ENCODE data around the gene SMARCC1.

SMARCC1 gene

DNA sequence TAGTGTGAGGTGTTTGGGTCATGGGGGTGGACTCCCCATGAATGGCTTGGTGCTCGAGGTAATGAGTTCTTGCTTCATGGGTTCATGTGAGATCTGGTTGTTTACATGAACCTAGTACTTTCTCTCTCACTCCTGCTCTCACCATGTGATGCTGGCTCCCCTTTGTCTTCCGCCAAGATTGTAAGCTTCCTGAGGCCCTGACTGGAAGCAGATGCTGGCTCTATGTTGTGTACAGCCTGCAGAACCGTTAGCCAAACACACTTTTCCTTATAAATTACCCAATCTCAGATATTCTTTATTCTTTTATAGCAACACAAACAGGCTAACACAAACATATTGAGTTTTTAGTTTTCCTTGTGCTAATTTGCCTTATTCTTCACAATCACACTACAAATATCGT is 199.9 kb downstream of the SMARCC1 start:
- no peak for DNase-seq

GRCh38 chr3:47581422-47581821 is 200.3 kb downstream of the SMARCC1 start:
- DNase-seq: no peak

- no peak for DNase-seq
Measured at GRCh38 chr3:47580481-47580880, 201.2 kb downstream of the SMARCC1 start.

DNA sequence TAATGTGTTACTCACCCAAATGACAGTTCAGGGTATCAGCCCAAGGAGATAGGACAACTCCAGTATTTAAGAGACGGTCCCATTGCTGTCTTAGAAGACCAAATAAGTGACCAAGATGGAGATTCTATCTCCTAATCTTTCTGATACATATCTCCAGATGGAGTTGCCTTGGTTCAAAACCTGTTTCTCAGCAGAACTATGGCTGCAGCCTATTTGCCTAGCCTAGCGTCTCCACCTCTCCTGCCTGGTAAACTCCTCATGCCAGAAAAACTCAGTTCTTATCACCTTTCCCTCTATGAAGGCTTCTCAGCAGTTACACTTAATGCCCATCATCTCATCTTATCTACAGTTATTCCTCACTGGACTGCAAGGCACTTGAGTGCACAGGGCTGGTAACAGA is 201.8 kb downstream of the SMARCC1 start:
- no peak for DNase-seq

- DNase-seq: peak; percentile 25 to 40
Measured at GRCh38 chr3:47578691-47579632, 202.7 kb downstream of the SMARCC1 start, which contains the start of gene CSPG5. Gene CSPG5 (minus strand): TSS chr3:47578865. CDS start chr3:47578693, 172 bp downstream.

DNA sequence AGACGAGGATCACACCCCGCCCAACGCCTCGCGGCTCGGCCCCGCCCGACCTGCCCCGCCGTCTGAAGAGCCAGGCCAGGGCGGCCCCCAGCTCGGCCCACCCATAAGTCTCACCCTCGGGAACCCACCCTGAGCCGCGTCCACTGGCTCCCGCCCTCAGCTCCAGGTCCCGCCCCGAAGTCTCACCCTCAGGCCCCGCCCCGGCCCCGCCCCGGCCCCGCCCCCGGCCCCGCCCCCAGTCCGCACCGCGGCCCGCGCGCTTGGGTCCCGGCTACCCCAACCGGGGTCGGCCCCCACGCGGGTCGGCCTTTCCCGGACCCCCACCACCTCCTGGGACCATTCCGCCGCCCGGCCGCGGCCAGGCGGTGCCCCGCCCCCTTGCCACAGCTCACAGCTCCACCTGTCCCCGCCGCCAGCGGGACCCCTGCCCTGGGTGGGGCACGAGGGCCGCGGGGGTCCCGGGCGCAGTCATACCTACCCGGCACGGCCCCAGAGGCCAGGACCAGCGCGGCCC is 203.5 kb downstream of the SMARCC1 start:
- peak; percentile 34 to 44 for DNase-seq

DNA sequence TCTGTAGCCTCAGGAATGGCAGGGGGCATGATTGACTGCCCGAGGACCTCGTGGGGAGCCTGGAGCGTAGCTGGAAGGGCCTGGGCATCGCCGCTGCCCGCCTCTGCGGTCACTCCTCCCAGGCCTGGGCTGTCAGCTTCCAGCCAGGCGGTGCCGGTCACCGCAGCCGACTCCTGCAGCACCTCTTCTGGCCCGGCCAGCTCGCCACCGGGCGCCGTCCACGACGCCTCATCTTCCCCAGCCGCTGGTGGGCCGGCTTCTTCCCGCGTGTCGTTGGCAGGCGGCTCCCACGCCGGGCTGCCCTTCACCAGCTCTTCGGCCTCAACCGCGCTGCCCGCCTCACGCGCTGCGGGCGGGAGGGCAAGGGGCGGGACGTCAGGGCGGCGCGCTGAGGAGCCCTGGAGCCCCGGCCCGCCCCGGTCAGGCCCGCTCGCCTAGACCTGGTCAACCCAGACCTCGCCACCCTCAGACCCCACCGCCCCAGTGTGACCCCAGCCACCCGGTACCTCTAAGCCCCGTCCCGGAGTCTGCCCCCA is 204.0 kb downstream of the SMARCC1 start:
- peak in 1 of 2 experiments; percentile 10 for DNase-seq

DNA sequence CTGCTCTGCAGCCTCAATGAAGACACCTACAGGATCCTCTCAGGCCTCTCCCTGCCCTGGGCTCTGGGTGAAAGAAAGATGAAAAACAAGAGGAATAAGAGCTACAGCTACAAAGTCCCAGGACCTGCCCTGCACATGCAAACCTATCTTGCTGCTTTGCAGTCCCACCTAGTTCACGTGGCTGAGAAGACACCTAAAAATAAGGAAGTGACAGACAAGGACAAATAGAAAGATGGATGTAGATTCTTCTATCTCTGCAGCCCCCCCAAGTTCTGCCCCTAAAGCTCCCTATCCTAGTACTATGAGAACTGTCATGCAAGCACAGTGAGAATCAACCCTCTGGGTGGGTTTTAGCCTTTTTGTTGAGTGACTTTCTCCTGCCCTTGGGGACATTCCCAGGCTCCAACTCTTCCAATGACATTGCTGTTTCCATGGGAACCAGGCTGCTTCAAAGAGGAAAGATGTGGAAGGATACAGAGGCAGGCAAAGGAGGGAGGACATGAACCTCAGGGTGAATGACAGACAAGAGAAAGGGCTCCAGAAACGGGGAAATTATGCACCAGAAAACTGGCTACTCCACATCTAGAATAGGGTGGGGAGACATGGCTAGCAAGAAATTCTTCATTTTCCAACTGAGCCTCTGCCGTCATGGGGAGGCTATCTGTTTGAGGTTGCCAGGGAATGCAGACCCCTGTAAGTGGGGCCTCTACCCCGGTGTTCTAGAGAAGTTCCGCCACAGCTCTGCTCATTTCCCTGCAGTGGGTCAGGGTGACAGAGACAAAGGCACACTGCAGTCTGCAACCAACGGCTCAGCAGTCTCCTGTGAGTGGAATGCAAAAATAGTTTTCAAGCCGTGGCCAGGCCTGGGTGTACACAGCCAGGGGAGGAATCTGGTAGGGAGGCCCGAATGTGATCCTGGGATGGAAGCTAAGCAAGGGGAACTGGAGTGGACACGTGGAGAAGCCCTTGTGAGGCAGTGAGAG is 208.2 kb downstream of the SMARCC1 start:
- DNase-seq: no peak

GRCh38 chr3:47571391-47572175 is 210.1 kb downstream of the SMARCC1 start:
- no peak for DNase-seq

- DNase-seq: no peak
Measured at GRCh38 chr3:47568901-47569300, 212.8 kb downstream of the SMARCC1 start.

DNA sequence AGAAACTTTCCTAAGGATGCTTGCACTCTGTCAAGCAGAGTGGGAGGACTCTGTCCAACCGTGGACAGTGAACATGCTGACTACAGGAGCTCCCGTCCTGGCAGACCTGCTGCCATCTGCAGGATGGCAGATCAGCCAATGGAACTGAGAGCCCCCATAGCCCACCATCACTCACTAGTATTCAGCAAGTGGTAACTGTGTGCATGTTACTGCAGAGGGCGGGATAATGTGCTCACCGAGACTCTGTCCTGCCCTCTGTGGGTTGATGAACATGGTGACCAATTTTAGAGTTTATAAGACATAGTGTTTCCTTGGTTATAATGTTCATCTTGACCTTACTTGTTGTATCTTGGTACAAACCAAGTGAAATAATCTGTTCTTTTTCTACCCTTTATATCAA is 214.5 kb downstream of the SMARCC1 start:
- no peak for DNase-seq

GRCh38 chr3:47566667-47567066 is 215.0 kb downstream of the SMARCC1 start:
- no peak for DNase-seq

- no peak for DNase-seq
Measured at GRCh38 chr3:47565734-47566550, 215.8 kb downstream of the SMARCC1 start.

- no peak for DNase-seq
Measured at GRCh38 chr3:47556351-47556750, 225.3 kb downstream of the SMARCC1 start.

GRCh38 chr3:47554335-47554734 is 227.4 kb downstream of the SMARCC1 start:
- no peak for DNase-seq

DNA sequence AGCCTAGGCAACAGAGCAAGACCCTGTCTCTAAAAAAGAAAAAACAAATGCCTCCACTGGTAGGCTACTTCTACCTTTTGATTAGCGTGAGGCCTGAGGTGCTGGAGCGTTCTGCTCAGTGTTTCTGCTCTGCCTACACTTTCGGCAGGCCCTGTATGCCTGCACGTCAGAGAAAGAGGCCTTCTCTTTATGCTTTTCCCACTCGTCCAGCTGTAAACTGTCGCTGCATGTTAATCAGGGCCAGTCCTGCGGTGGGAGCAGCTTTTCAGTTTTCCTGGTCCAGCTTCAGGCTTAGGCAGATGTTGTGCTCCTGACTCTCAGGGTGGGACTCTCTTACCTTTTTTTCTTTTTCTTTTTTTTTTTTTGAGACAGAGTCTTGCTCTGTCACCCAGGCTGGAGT is 228.3 kb downstream of the SMARCC1 start:
- DNase-seq: no peak

- no peak for DNase-seq
Measured at GRCh38 chr3:47542471-47543173, 239.1 kb downstream of the SMARCC1 start.

GRCh38 chr3:47541583-47542108 is 240.0 kb downstream of the SMARCC1 start:
- DNase-seq: no peak

- no peak for DNase-seq
Measured at GRCh38 chr3:47540281-47540680, 241.4 kb downstream of the SMARCC1 start.

GRCh38 chr3:47536967-47537366 is 244.7 kb downstream of the SMARCC1 start:
- no peak for DNase-seq
